HG03025 (cell line): ENCODE measurements around the gene HSD17B3.
"Not testable (repeated sequence)": the region's sequence is repeated elsewhere in the genome, so short reads cannot be mapped to it uniquely, and the experiment has no call there.

Source experiments
- ATAC-seq: cut with Tn5 transposase; IDR thresholded peaks from one replicate; pipeline ENCODE4 v1.9.1; 2021; ENCODE audit warnings: mild to moderate bottlenecking, moderate library complexity; ENCODE audit not compliant: unreplicated experiment, low FRiP score

The HSD17B3 gene

GRCh38 chr9:96241391-96241809 lies 60.6 kb downstream of the HSD17B3 start:
- no peak for ATAC-seq

- no peak for ATAC-seq
Measured at GRCh38 chr9:96236854-96237550, 65.0 kb downstream of the HSD17B3 start.

- ATAC-seq, result not testable (repeated sequence)
Measured at GRCh38 chr9:96236337-96236736, 65.6 kb downstream of the HSD17B3 start.

GRCh38 chr9:96232539-96233241 lies 69.3 kb downstream of the HSD17B3 start:
- no peak for ATAC-seq

GRCh38 chr9:96232164-96232538 lies 69.8 kb downstream of the HSD17B3 start:
- no peak for ATAC-seq

GRCh38 chr9:96230002-96230401 lies 72.0 kb downstream of the HSD17B3 start:
- ATAC-seq, result no peak

- no peak for ATAC-seq
Measured at GRCh38 chr9:96222132-96222531, 79.8 kb downstream of the HSD17B3 start.

- ATAC-seq, result no peak
Measured at GRCh38 chr9:96219900-96220257, 82.1 kb downstream of the HSD17B3 start.

- no peak for ATAC-seq
Measured at GRCh38 chr9:96219026-96219899, 82.7 kb downstream of the HSD17B3 start.

- no peak for ATAC-seq
Measured at GRCh38 chr9:96217754-96218693, 84.0 kb downstream of the HSD17B3 start.

- no peak for ATAC-seq
Measured at GRCh38 chr9:96217294-96217707, 84.7 kb downstream of the HSD17B3 start.

- ATAC-seq, result no peak
Measured at GRCh38 chr9:96216583-96216982, 85.4 kb downstream of the HSD17B3 start.

GRCh38 chr9:96215841-96216240 lies 86.1 kb downstream of the HSD17B3 start:
- no peak for ATAC-seq

- ATAC-seq, result no peak
Measured at GRCh38 chr9:96214635-96215034, 87.3 kb downstream of the HSD17B3 start.

GRCh38 chr9:96209407-96210271 lies 92.3 kb downstream of the HSD17B3 start:
- no peak for ATAC-seq

- no peak for ATAC-seq
Measured at GRCh38 chr9:96206156-96206751, 95.7 kb downstream of the HSD17B3 start.

- no peak for ATAC-seq
Measured at GRCh38 chr9:96204853-96205252, 97.1 kb downstream of the HSD17B3 start.

GRCh38 chr9:96203867-96204501 lies 98.0 kb downstream of the HSD17B3 start:
- ATAC-seq, result no peak
